ENCODE results near the gene NOPCHAP1.
"Not testable (repeated sequence)": the region's sequence is repeated elsewhere in the genome, so short reads cannot be mapped to it uniquely, and the experiment has no call there.

Gene NOPCHAP1, protein sequence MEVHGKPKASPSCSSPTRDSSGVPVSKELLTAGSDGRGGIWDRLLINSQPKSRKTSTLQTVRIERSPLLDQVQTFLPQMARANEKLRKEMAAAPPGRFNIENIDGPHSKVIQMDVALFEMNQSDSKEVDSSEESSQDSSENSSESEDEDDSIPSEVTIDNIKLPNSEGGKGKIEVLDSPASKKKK

DNA sequence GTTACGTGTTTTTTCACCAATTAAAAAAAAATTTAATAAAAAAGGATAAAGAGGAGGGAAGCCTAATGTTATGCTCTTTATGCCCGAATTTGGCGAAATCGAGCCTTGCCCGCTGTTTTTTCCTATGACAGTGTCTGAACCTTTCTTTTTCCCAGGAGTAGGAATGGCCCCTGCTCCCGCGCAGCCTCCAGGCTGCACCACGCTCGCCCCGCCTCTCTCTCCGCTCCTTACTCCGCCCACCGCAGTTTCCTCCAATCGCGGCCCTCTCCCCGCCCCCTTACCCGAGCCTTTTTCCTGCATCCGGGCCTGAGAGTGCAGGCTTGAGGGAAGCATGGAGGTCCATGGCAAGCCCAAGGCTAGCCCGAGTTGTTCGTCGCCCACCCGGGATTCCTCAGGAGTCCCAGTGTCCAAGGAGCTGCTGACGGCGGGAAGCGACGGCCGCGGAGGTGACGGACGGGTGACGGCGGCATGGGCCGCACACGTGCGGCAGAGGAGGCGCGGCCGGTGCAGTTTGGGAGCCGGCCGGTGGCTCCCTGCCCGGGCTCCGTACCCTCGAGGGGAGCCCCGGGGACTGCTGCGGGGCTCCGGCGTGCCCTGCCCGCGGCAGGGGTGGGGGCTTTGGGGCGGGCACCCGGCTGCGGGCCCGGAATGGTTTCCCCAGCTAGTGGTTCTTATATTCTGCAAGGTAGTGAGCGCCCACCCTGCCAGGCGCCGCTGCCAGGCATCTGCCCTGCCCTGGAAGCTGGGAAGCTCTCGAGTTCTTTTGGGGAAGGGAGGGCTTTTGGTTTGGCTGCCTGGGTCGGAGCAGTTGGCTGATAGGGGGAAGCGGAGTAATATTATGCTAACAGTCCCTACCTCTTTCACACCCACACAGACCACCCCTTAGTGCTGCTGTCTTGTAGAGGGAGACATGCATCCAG lies at the start of gene NOPCHAP1:
Gene NOPCHAP1, plus strand, starts transcription at position 295 of the 920 bp plus-strand sequence. Its CDS starts 37 bp downstream, at position 332.
- DNase-seq (ENCODE audit: extremely low read depth in 1 of 2, low read depth in 1 of 2) = peak; percentile 57 to 76

GRCh38 chr12:104938371-104938770 lies 47.7 kb upstream of the NOPCHAP1 start:
- no peak for DNase-seq (ENCODE audit: extremely low read depth in 1 of 2, low read depth in 1 of 2)

DNA sequence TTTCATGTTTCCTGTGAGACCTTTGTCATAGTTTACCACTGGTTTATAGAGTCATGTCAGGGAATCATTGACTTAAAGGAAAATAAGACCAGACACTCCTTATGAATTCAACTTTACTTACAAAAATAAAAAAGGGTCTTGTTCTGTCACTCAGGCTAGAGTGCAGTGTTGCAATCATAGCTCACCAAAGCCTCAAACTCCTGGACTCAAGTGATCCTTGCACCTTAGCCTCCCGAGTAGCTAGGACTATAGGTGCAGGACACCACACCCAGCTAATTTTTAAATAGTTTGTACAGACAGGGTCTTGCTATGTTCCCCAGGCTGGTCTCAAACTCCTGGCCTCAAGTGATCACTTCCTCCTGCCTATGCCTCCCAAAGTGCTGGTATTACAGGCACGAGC lies 47.0 kb upstream of the NOPCHAP1 start:
- no peak for DNase-seq (ENCODE audit: extremely low read depth in 1 of 2, low read depth in 1 of 2)

DNA sequence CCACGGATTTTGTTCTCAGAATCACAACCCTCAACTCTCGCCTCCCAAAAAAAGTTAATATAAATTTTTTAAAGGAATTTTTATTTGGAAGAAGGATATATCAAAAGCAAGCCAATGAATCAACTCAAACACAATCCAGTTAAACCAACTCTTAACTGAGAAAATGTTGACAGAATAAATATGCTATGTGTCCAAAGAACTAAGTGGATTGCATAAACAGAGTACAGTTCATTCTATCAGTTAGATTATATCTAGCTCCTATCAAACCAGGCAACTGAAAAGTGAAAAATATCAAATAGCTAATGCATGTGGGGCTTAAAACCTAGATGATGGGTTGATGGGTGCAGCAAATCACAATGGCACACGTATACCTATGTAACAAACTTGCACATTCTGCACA lies 44.7 kb upstream of the NOPCHAP1 start:
- no peak for DNase-seq (ENCODE audit: extremely low read depth in 1 of 2, low read depth in 1 of 2)

DNA sequence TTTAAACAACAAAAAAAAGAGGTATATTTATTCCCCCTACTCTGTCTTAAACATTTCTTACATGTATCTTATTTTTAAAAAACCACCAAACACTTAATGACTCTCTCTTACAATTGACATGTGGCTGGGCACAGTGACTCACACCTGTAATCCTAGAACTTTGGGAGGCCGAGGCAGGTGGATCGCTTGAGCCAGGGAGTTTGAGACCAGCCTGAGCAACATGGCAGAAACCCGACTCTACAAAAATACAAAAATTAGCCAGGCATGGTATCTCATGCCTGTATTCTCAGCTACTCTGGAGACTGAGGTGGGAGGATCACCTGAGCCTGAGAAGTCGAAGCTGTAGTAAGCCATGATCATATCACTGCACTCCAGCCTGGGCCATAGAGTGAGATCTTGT lies 44.0 kb upstream of the NOPCHAP1 start:
- DNase-seq (ENCODE audit: extremely low read depth in 1 of 2, low read depth in 1 of 2) = no peak

- DNase-seq (ENCODE audit: extremely low read depth in 1 of 2, low read depth in 1 of 2) = not testable (repeated sequence)
Measured at GRCh38 chr12:104943401-104943800, 42.7 kb upstream of the NOPCHAP1 start.

DNA sequence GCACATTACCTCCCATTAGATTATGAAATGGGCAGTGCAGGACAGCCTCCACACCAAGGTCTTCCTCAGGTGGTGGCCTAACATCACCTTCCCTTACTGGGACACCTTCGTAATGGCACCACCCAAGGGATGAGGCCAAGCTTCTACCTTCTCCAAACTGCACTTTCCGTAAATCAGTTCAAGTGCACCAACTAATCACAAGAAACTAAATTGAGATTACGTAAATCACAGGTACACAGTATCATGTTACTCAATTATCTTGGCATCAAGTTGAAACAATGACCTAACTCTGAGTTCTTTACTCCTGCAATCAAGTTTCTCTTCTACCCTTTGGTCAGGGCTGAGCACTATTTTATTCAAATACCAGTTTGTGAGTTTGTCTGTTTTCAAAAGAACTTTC lies 41.9 kb upstream of the NOPCHAP1 start:
- DNase-seq (ENCODE audit: extremely low read depth in 1 of 2, low read depth in 1 of 2) = no peak

DNA sequence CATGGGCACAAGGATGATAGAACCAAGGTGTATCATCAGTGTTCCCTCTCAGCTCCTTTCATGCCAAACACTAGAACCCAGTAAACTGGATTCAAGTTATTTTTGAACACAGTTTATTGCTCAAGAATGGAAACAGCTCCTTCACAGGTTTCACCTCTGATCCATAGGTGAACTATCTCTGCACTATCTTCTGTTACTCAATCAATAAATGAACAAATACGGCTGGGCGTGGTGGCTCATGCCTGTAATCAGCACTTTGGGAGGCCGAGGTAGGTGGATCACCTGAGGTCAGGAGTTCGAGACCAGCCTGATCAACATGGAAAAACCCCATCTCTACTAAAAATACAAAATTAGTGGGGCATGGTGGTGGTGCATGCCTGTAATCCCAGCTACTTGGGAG lies 37.4 kb upstream of the NOPCHAP1 start:
- DNase-seq (ENCODE audit: extremely low read depth in 1 of 2, low read depth in 1 of 2) = not testable (repeated sequence)

- no peak for DNase-seq (ENCODE audit: extremely low read depth in 1 of 2, low read depth in 1 of 2)
Measured at GRCh38 chr12:104951759-104952509, 34.2 kb upstream of the NOPCHAP1 start.

- DNase-seq (ENCODE audit: extremely low read depth in 1 of 2, low read depth in 1 of 2) = no peak
Measured at GRCh38 chr12:104952816-104953215, 33.3 kb upstream of the NOPCHAP1 start.

DNA sequence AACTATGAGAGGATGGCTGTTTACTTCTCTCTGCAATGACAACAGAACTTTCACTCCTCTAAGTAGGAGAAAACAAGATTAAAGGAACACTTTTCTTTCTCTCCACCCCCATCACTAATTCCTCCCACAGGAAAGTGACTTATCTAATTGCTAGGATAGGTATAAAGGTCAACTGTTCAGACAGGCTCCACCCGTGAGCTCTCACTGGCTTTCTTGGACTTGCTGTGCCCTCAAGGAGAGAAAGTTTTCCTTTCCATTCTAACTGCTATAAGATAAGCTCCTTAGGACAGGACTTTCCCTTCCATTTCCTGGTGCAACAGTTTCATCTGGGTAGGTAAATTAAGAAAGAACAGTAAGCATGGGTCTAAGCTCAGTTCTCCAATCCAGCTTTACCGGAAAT lies 32.8 kb upstream of the NOPCHAP1 start:
- no peak for DNase-seq (ENCODE audit: extremely low read depth in 1 of 2, low read depth in 1 of 2)

DNA sequence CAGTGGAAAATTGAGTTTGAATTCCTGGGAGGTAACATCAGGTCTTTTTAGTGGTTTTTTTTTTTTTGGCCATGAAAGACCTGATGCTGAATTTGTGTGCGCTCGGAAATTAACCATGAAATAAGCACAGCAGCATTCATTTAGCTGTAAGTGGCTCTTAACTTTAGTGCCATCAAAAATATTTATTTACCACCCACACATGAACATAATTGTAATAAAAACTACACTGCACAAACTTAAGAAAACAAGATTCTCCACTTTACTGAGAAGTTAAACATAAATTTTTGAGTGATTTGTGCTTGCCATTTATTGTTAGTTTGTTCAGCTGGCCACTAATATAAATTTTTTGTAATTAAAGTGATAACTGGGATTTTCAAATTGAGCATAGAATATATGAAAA lies 30.4 kb upstream of the NOPCHAP1 start:
- no peak for DNase-seq (ENCODE audit: extremely low read depth in 1 of 2, low read depth in 1 of 2)

GRCh38 chr12:104956870-104957718 lies 29.0 kb upstream of the NOPCHAP1 start:
- DNase-seq (ENCODE audit: extremely low read depth in 1 of 2, low read depth in 1 of 2) = no peak

- peak in 1 of 2 donors; percentile 20 for DNase-seq (ENCODE audit: extremely low read depth in 1 of 2, low read depth in 1 of 2)
Measured at GRCh38 chr12:104957719-104958000, 28.5 kb upstream of the NOPCHAP1 start.

DNA sequence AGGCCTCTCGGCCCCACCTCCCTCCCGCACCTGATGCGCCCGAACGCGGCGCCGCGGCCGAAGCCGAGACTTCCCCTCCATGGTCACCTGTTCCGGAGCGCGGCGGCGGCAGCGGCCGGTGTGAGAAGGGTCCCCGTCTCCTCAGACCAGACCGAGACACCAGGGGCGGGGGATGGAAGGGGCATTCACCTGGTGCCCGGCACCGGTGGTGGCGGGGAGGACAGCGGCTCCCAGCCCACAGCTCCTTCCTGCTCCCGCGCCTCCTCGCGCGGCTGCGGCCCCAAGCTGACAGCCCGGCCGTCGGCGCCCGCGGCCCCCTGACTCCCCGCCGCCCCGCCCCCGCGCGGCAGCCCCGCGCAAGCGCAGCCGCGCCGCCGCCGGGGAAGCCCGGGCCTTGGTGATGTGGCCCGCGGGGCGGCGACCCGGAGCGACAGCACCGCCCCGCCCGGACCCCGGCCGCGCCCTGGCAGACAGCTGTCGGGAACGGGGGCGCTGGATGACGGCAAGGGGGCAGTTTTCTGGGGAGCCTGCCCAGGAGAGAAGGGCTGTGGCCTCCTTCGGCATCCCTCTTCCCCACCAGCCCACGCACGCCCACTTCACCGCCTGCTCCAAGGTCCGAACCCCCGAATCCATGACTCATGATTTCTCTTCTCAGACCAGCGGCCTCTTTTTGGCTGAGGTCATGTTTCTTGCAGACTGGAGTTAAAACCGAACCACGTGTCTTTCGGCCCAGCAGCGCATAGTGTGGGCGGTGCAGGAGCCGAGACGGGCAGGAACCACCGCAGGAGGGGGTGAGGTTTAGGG lies 27.9 kb upstream of the NOPCHAP1 start, which contains the start of gene SLC41A2:
Gene SLC41A2, minus strand, starts transcription at position 290 of the 804 bp plus-strand sequence. CDS start 29,763 bp downstream, outside the sequence.
- peak; percentile 19 to 65 for DNase-seq (ENCODE audit: extremely low read depth in 1 of 2, low read depth in 1 of 2)

DNA sequence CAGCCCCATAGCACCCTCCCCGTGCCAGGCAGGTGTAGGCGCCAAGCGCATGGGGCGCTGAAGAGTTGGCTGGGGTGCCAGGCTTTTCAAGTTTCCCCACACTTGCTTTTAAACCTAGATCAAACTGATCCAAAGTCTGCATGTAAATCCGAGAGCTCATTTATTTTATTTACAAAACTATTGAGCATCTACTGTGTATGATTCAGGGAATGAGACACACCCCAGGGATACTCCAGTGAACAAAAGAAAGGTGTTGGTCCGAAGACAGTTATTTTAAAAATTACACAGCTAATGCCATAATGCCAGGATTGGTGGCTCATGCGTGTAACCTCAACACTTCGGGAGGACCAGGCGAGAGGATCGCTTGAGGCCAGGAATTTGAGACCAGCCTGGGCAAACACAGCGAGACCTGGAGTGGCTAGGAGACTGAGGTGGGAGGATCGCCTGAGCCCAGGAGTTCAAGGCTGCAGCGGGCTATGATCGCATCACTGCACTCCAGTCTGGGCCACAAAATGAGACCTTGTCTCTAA lies 27.2 kb upstream of the NOPCHAP1 start:
- peak; percentile 43 to 59 for DNase-seq (ENCODE audit: extremely low read depth in 1 of 2, low read depth in 1 of 2)

DNA sequence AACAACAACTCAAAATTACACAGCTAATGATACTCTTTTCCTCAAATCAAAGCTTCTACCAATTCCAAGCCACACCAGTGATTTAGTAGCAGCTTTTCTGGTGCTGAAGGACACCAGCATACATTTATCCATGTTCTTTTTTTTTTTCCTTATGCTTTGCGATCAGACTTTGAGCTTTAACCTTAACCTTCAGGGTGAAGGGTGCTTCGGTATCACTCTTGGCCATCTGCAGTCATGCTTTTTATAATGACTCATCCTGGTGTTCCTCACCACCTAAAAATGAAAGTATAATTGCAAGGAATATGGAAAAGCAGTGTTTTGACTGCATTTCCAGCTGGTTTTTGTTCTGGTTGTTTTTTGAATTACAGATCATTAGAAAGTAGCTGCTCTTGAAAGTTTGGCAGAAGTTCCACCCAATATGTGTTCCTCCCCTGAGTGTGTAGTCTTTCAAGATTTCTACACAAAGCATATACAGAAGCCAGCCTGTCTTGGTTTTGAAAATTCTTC lies 26.7 kb upstream of the NOPCHAP1 start:
- no peak for DNase-seq (ENCODE audit: extremely low read depth in 1 of 2, low read depth in 1 of 2)

GRCh38 chr12:104960464-104960863 lies 25.7 kb upstream of the NOPCHAP1 start:
- DNase-seq (ENCODE audit: extremely low read depth in 1 of 2, low read depth in 1 of 2) = no peak

GRCh38 chr12:104963757-104964156 lies 22.4 kb upstream of the NOPCHAP1 start:
- no peak for DNase-seq (ENCODE audit: extremely low read depth in 1 of 2, low read depth in 1 of 2)
